ENCODE measurements around the gene PPM1F. TPM values are rescaled to one million over a fixed set of nuclear protein-coding genes. Genes with fewer than 3 reads are reported as not detected.
A peak's percentile ranks its signal among the peaks of the same experiment; 100 is the strongest.

Gene PPM1F
- total and polyA plus RNA-seq, 3 experiments from 2014 or later, result 9.2 to 29.1 (median 25.4) TPM

DNA sequence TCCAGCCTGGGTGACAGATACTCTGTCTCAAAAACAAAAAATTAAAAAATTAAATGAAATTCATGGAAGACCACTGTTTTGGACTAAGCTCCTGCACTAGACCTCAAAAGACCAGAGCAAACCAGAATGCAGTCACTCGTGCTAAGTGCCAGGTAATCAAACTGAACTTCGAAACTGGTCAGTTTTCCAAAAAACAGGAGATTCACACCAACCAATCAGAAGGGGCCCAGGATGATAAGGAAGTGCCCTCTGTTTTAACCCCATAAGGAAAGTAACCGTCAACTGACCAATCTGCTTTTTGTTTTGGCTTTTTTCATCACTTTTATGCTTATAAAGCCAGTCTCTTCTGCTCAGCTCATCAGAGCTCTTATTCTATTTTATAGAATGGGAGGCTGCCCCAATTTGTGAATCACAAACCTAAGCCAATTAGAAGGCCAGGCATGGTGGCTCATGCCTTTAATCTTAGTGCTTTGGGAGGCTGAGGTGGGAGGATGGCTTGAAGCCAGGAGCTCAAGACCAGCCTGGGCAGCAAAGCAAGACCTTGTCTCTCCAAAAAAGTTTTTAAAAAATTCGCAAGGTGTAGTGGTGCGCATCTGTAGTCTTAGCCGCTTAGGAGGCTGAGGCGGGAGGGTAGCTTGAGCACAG, 40.1 kb upstream of the PPM1F start:
- Mint-ChIP-seq H3K27me3 (peaks cover 3 to 17% of the 10 kb centered on the region in 2 donors), H3K4me1 (no peaks in the 10 kb centered on the region), H3K27ac (no peak overlapping the region), H3K9me3 (no peaks in the 10 kb centered on the region), H3K4me3 (no peak overlapping the region), H3K36me3 (no peaks in the 10 kb centered on the region)
- DNase-seq, result no peak
- no peaks in the 10 kb centered on the region for H3K9me3 ChIP-seq (ENCODE audit: low read length)
- H3K4me3 ChIP-seq (ENCODE audit: low read length), result no peak overlapping the region
- no peak overlapping the region for H3K27ac ChIP-seq (ENCODE audit: low read depth, low read length)
- H3K4me1 ChIP-seq (ENCODE audit: insufficient read depth, low read length), result no peaks in the 10 kb centered on the region
- ChIA-PET POLR2A (no interaction called here), CTCF (no interaction called here)
- H3K27me3 ChIP-seq (ENCODE audit: insufficient read depth, low read length, poor library complexity, severe bottlenecking), result peaks cover 2% of the 10 kb centered on the region
- H3K36me3 ChIP-seq (ENCODE audit: insufficient read depth, low read length), result no peaks in the 10 kb centered on the region

DNA sequence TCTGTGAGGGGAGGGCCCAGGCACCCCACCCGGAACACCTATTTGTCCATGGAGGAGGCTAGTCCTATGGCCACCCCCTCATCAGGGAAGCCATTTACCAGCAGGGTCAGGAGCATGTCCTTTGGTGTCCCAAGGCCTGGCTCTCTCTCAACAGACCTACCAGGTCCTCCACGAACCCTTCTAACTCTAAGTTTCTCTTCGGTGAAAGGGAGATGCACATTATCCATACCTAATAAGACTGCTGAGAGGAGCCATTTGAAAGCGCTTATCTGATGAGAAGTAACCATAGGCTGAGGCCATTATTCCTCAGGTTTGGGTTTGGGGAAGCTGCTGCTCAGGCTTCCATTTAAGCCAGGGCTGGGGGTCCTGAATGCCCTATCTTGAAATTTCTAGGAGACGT, 39.1 kb upstream of the PPM1F start:
- Mint-ChIP-seq H3K36me3 (no peaks in the 10 kb centered on the region), H3K4me1 (no peaks in the 10 kb centered on the region), H3K9me3 (no peaks in the 10 kb centered on the region), H3K27ac (peak overlapping the region in 1 of 8 donors; percentile 12), H3K27me3 (peaks cover 3 to 17% of the 10 kb centered on the region in 2 donors), H3K4me3 (no peak overlapping the region)
- Histone ChIP-seq H3K36me3 (ENCODE audit: insufficient read depth, low read length) (no peaks in the 10 kb centered on the region), H3K9me3 (ENCODE audit: low read length) (no peaks in the 10 kb centered on the region), H3K27me3 (ENCODE audit: insufficient read depth, low read length, poor library complexity, severe bottlenecking) (no peaks in the 10 kb centered on the region), H3K27ac (ENCODE audit: low read depth, low read length) (no peak overlapping the region), H3K4me1 (ENCODE audit: insufficient read depth, low read length) (no peaks in the 10 kb centered on the region), H3K4me3 (ENCODE audit: low read length) (no peak overlapping the region)
- CTCF ChIA-PET, result interaction anchor here (1.1 kb wide), 1 partner anchor 19 kb away, joined by 3 read pairs; no protein-coding TSS in a partner anchor
- no peak for DNase-seq
- POLR2A ChIA-PET, result no interaction called here

- peaks cover 3 to 17% of the 10 kb centered on the region in 2 donors for H3K27me3 Mint-ChIP-seq
- peak overlapping the region in 1 of 8 donors; percentile 26 for H3K27ac Mint-ChIP-seq
- ChIA-PET CTCF (interaction anchor here (1.1 kb wide), 1 partner anchor 19 kb away, joined by 3 read pairs; no protein-coding TSS in a partner anchor), POLR2A (no interaction called here)
- H3K4me1 Mint-ChIP-seq, result no peaks in the 10 kb centered on the region
- DNase-seq, result no peak
- Histone ChIP-seq H3K27ac (ENCODE audit: low read depth, low read length) (no peak overlapping the region), H3K9me3 (ENCODE audit: low read length) (no peaks in the 10 kb centered on the region), H3K36me3 (ENCODE audit: insufficient read depth, low read length) (no peaks in the 10 kb centered on the region), H3K4me1 (ENCODE audit: insufficient read depth, low read length) (no peaks in the 10 kb centered on the region), H3K27me3 (ENCODE audit: insufficient read depth, low read length, poor library complexity, severe bottlenecking) (no peaks in the 10 kb centered on the region), H3K4me3 (ENCODE audit: low read length) (no peak overlapping the region)
- H3K4me3 Mint-ChIP-seq, result no peak overlapping the region
- no peaks in the 10 kb centered on the region for H3K36me3 Mint-ChIP-seq
- H3K9me3 Mint-ChIP-seq, result no peaks in the 10 kb centered on the region
These were observed 38.6 kb upstream of the PPM1F start for GRCh38 chr22:21991304-21991596.

DNA sequence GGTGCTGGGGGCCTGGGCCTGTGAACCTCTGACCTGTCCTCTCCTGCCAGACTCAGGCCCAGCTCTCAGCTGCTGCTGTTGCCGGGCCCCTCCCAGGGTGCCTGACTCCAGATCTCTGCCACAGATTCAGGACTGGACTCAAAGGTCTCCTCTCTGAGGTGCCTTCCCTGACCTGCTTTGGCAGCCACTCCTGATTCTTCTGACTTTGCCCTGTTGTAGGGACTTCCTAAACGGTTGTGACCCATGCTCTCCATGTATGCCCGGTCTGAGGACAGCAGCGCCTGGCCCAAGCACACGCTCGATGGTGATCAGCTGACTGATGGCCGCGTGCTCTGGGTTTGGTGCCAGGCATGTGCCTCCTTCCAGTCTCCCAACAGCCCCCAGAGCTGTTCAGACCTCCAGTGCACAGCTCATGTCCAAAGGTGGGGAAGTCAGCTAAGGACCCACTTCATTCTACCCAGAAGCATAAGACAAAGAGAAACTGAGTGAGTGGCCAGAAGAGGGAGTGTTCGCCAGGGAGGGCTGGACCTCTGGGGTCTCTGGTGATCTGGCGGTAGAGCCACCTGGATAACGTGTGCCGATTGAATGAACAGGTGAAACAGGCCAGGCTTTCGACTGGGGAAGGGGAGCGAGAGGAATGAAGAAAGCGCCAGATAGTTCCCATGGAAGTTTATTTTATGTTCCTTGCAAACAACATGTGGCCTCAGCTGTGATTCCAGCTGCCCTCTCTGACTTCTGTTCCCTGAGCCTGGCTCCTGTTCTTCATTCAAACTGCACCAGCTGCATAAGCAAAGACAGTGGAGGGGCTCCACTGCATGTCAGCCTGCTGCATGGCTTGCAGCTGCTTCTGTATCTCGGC, 38.0 kb upstream of the PPM1F start:
- H3K36me3 Mint-ChIP-seq, result no peaks in the 10 kb centered on the region
- Histone ChIP-seq H3K27ac (ENCODE audit: low read depth, low read length) (no peak overlapping the region), H3K36me3 (ENCODE audit: insufficient read depth, low read length) (no peaks in the 10 kb centered on the region), H3K4me1 (ENCODE audit: insufficient read depth, low read length) (no peaks in the 10 kb centered on the region), H3K27me3 (ENCODE audit: insufficient read depth, low read length, poor library complexity, severe bottlenecking) (no peaks in the 10 kb centered on the region), H3K9me3 (ENCODE audit: low read length) (no peaks in the 10 kb centered on the region), H3K4me3 (ENCODE audit: low read length) (no peak overlapping the region)
- H3K27me3 Mint-ChIP-seq, result peaks cover 3 to 17% of the 10 kb centered on the region in 2 donors
- ChIA-PET POLR2A (no interaction called here), CTCF (interaction anchor here (1.1 kb wide), 1 partner anchor 18 kb away, joined by 3 read pairs; no protein-coding TSS in a partner anchor)
- peak overlapping the region in 1 of 7 donors; percentile 62 for H3K4me3 Mint-ChIP-seq
- H3K9me3 Mint-ChIP-seq, result no peaks in the 10 kb centered on the region
- no peak overlapping the region for H3K27ac Mint-ChIP-seq
- H3K4me1 Mint-ChIP-seq, result no peaks in the 10 kb centered on the region
- no peak for DNase-seq

- Mint-ChIP-seq H3K27me3 (peaks cover 3 to 17% of the 10 kb centered on the region in 2 donors), H3K27ac (no peak overlapping the region), H3K4me3 (no peak overlapping the region), H3K4me1 (peaks cover 0 to 1% (median 0%) of the 10 kb centered on the region in 3 donors), H3K9me3 (no peaks in the 10 kb centered on the region), H3K36me3 (no peaks in the 10 kb centered on the region)
- no peaks in the 10 kb centered on the region for H3K4me1 ChIP-seq (ENCODE audit: insufficient read depth, low read length)
- H3K27ac ChIP-seq (ENCODE audit: low read depth, low read length), result no peak overlapping the region
- no peaks in the 10 kb centered on the region for H3K9me3 ChIP-seq (ENCODE audit: low read length)
- no peaks in the 10 kb centered on the region for H3K27me3 ChIP-seq (ENCODE audit: insufficient read depth, low read length, poor library complexity, severe bottlenecking)
- no peak overlapping the region for H3K4me3 ChIP-seq (ENCODE audit: low read length)
- no peaks in the 10 kb centered on the region for H3K36me3 ChIP-seq (ENCODE audit: insufficient read depth, low read length)
- CTCF ChIA-PET, result no interaction called here
- POLR2A ChIA-PET, result no interaction called here
- no peak for DNase-seq
These were observed 36.4 kb upstream of the PPM1F start for GRCh38 chr22:21989049-21989448.

DNA sequence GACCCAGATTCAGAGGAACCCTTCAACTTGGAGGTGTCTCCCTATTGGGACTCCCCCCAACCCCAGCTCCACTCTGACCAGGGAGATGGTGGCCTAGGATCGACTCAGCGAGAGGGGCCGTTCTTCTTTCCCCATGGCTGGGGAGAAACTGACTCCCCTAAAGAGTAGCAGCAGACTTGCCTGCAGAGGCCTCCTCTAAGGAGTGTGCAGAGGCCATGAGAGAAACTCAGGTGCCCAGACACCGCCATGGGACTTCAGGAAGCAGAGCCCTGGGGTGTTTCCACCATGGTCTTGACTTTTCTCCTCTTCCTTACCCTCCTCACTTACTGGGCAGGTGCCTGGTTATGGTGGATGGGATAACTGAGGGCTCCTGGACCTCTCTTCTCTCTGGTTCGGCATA, 32.6 kb upstream of the PPM1F start:
- Mint-ChIP-seq H3K4me1 (peaks cover 21 to 26% (median 25%) of the 10 kb centered on the region in 3 donors), H3K27me3 (peaks cover 3 to 10% of the 10 kb centered on the region in 2 donors), H3K4me3 (no peak overlapping the region), H3K9me3 (no peaks in the 10 kb centered on the region), H3K36me3 (peaks cover 0 to 5% (median 0%) of the 10 kb centered on the region in 3 donors), H3K27ac (no peak overlapping the region)
- no peak overlapping the region for H3K4me3 ChIP-seq (ENCODE audit: low read length)
- ChIA-PET POLR2A (no interaction called here), CTCF (interaction anchor here (1.0 kb wide), 1 partner anchor 13 kb away, joined by 5 read pairs; no protein-coding TSS in a partner anchor)
- H3K27me3 ChIP-seq (ENCODE audit: insufficient read depth, low read length, poor library complexity, severe bottlenecking), result no peaks in the 10 kb centered on the region
- H3K36me3 ChIP-seq (ENCODE audit: insufficient read depth, low read length), result no peaks in the 10 kb centered on the region
- H3K9me3 ChIP-seq (ENCODE audit: low read length), result no peaks in the 10 kb centered on the region
- H3K27ac ChIP-seq (ENCODE audit: low read depth, low read length), result no peak overlapping the region
- peaks cover 17% of the 10 kb centered on the region for H3K4me1 ChIP-seq (ENCODE audit: insufficient read depth, low read length)
- DNase-seq, result no peak

DNA sequence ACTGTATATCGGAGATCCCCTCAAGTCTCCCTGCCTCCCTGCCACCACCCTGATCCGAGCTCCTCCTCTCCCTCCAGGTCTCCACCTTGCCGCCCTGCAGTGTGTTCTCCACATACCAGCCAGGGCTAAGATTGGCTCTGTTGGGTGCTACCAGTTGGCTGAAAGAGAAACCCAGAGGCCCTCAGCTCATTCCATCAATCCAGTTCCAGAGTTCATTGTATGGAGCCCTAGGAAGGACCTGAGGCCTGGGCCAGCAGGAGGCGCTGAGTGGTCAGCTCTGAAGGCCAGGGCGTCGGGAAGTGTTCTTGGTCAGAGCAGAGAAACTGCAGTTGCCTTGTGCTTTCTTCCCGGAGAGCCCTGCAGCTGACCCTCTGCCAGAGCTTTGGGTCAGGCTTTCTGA, 32.1 kb upstream of the PPM1F start:
- H3K27me3 Mint-ChIP-seq, result peaks cover 3 to 10% of the 10 kb centered on the region in 2 donors
- ChIA-PET POLR2A (no interaction called here), CTCF (interaction anchor here (1.0 kb wide), 1 partner anchor 13 kb away, joined by 5 read pairs; no protein-coding TSS in a partner anchor)
- DNase-seq, result no peak
- H3K4me1 Mint-ChIP-seq, result peaks cover 25 to 30% (median 29%) of the 10 kb centered on the region in 3 donors
- no peaks in the 10 kb centered on the region for H3K9me3 ChIP-seq (ENCODE audit: low read length)
- H3K4me3 Mint-ChIP-seq, result peak overlapping the region in 2 of 7 donors; percentile 42 to 59
- H3K4me3 ChIP-seq (ENCODE audit: low read length), result no peak overlapping the region
- H3K27me3 ChIP-seq (ENCODE audit: insufficient read depth, low read length, poor library complexity, severe bottlenecking), result no peaks in the 10 kb centered on the region
- H3K27ac ChIP-seq (ENCODE audit: low read depth, low read length), result no peak overlapping the region
- no peaks in the 10 kb centered on the region for H3K9me3 Mint-ChIP-seq
- no peak overlapping the region for H3K27ac Mint-ChIP-seq
- H3K36me3 Mint-ChIP-seq, result peaks cover 0 to 8% (median 2%) of the 10 kb centered on the region in 3 donors
- no peaks in the 10 kb centered on the region for H3K36me3 ChIP-seq (ENCODE audit: insufficient read depth, low read length)
- H3K4me1 ChIP-seq (ENCODE audit: insufficient read depth, low read length), result peaks cover 17% of the 10 kb centered on the region

DNA sequence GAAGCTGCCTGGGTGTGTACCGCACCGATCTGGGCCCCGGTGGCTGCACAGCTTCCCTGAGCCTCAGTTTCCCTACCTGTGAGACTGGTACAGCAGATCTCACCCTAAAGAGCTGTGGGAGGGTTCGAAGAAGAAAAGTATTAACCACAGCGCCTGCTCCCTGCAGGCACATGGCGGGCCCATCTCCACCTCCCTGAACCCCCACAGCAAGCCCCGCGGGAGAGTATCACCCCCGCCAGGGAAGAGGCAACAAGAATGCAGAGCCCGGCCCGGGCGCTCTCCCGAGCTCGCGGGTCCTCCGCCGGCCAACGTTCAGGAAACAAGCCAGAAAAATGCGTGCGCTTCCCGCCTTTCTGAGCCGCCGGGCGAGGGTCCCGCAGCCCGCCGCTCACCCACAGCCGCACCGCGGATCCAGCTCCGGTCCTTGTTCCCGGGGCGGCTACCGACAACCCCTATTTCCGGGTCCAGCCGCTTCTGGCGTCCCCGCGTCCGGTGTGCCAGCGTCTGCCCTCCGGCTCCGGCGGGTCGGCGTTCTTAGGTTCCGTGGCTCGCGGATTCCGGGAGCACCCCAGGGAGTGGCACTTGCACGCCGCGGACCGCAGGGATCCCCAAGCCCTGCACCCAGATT, 29.8 kb upstream of the PPM1F start, which contains the start of gene TOP3B:
Gene TOP3B (minus strand): TSS at position 450 of the 628 bp plus-strand sequence. CDS start 7,078 bp downstream, outside the sequence.
- Histone ChIP-seq H3K4me3 (ENCODE audit: low read length) (peak within 1 kb of the TSS; percentile 93), H3K27ac (ENCODE audit: low read depth, low read length) (peak within 1 kb of the TSS; percentile 98), H3K9me3 (ENCODE audit: low read length) (no peaks in the 10 kb centered on the region), H3K4me1 (ENCODE audit: insufficient read depth, low read length) (peaks cover 17% of the 10 kb centered on the region), H3K27me3 (ENCODE audit: insufficient read depth, low read length, poor library complexity, severe bottlenecking) (no peaks in the 10 kb centered on the region), H3K36me3 (ENCODE audit: insufficient read depth, low read length) (no peaks in the 10 kb centered on the region)
- Mint-ChIP-seq H3K4me3 (peak within 1 kb of the TSS; percentile 88 to 95 (median 90)), H3K9me3 (no peaks in the 10 kb centered on the region), H3K27me3 (no peaks in the 10 kb centered on the region), H3K27ac (peak within 1 kb of the TSS; percentile 75 to 94 (median 86)), H3K36me3 (peaks cover 0 to 25% (median 2%) of the 10 kb centered on the region in 3 donors), H3K4me1 (peaks cover 39 to 51% (median 44%) of the 10 kb centered on the region in 3 donors)
- POLR2A ChIA-PET, result no interaction called here
- peak; percentile 66 to 84 (median 72) for DNase-seq
- CTCF ChIA-PET, result interaction anchor here (2.3 kb wide), 1 partner anchor 10 kb away, joined by 18 read pairs; no protein-coding TSS in a partner anchor
